ENCODE data around the gene CA5A.
"Not testable (repeated sequence)": the region's sequence is repeated elsewhere in the genome, so short reads cannot be mapped to it uniquely, and the experiment has no call there.

The CA5A gene

DNA sequence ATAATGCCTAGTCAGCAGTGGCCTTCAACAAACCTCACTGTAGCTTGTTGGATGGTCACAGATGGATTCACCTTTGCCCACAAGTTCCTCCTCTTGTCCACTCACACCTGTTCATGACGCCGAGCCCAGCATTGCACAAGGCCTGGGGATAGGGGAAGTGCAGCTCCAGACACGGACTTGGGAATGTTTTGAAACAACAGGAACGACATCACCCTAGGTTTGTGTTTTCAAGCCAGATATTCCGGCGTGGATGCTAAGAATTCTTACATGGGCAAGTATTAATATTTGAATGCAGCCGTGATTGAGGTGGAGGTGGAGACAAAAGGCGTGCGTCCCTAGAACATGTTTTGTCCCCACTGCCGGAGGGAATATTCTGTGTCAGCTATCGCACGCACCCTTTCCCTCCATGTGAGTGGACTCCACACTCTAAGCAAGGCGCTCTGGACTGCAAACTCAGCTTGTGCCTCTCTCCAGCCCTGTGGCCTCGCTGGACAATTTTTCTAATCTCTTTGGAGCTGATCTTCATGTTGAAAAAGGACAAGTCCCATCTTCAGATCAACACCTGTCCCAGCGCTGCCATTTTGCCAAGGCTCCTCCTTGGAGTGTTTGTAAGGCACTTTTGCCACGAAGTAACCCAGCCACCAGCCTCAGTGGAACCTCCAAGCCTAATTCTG lies 12.9 kb upstream of the CA5A start:
- DNase-seq (ENCODE audit: low read depth in 2 of 2, low spot score in 1 of 2): no peak

DNA sequence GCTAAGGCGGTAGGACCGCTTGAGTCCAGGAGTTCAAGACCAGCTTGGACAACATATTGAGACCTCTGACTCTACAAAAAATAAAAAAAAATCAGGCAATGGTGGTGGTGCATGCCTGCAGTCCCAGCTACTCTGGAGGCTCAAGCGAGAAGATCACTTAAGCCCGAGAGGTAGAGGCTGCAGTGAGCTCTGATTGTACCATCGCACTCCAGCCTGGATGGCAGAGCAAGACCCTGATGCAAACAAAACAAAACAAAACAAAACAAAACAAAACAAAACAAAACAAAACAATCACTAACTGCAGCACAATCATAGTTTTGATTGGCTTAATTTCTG lies 12.4 kb upstream of the CA5A start:
- DNase-seq (ENCODE audit: low read depth in 2 of 2, low spot score in 1 of 2): no peak

DNA sequence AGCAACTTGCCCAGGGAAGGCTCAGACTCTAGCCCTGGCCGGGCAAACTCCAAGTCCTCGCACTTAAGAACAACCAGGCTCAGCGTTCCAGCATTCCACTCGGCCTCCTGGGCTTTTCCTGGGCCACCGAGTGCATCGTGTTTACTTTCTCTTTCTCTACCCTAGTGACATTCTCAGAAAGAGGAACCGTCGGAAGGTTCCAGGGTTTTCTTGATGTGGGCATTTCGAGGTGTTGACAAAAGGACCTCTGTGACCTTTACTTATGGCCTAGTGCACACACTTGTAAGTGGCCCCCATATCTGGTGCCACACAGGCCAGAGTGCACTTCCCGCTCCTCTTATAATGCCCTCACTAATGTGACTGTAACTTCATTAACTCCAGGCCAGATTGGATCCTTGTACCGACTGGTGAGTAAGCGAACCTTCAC lies 11.8 kb upstream of the CA5A start:
- no peak for DNase-seq (ENCODE audit: low read depth in 2 of 2, low spot score in 1 of 2)

DNA sequence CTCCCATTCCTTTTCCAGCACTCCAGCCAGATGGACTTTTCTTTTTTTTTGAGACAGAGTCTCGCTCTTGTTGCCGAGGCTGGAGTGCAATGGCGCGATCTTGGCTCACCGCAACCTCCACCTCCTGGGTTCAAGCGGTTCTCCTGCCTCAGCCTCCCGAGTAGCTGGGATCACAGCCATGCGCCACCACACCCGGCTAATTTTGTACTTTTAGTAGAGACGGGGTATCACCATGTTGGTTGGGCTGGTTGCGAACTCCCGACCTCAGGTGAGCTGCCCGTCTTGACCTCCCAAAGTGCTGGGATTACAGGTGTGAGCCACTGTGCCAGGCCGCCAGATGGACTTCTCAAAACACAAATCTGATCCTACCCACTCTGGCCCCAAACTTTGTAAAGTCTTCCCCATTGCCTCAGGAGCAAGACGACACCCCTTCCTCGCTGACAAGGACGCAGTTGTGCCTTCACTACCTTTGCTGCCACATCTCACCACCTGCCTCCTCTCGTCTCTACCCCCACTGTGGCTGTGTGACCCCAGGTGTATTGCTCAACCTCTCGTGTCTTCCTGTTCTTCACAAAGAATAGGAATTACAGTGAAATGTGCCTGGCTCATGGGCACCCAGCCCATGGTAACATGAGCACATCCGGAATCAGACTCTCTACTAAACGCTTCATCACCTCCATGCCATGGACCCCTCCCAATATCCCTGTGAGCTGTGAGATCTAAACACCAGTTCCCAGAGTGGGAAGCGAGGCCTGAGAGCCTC lies 11.2 kb upstream of the CA5A start:
- no peak for DNase-seq (ENCODE audit: low read depth in 2 of 2, low spot score in 1 of 2)

DNA sequence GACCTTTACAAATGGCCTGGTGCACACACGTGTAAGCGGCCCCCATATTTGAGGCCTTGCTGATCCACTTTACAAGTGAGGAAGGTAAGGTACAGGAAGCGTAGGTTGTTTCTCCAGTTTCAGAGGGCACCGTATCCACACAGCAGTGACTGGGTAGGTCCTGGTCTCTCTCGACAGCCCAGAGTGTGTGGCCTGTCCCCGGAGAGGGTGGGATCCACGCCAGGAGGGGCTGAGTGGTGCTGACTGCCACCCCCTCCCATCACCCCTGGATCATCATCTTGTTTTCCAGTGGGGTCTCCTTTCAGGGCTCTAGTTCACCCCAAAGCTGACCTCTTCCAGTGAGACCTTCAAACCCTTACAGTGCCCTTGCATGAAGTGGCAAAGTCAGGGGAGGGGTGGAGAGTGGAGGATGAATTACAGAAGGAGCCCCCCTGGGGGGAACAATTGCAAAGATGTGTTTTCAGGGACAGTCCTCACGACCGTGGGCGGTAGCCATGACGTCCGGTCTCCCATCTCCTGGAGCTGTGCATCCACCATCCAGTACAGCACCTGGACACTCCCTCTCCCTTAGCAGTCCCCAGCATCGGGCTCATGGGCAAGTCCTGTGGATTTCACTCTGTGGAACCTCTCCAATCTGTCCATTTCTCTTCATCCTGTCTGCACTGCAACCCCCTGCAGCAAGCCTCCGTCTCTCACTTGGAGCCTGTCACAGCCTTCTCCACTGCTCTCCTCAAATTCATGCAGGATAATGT lies 10.4 kb upstream of the CA5A start:
- DNase-seq (ENCODE audit: low read depth in 2 of 2, low spot score in 1 of 2): no peak

DNA sequence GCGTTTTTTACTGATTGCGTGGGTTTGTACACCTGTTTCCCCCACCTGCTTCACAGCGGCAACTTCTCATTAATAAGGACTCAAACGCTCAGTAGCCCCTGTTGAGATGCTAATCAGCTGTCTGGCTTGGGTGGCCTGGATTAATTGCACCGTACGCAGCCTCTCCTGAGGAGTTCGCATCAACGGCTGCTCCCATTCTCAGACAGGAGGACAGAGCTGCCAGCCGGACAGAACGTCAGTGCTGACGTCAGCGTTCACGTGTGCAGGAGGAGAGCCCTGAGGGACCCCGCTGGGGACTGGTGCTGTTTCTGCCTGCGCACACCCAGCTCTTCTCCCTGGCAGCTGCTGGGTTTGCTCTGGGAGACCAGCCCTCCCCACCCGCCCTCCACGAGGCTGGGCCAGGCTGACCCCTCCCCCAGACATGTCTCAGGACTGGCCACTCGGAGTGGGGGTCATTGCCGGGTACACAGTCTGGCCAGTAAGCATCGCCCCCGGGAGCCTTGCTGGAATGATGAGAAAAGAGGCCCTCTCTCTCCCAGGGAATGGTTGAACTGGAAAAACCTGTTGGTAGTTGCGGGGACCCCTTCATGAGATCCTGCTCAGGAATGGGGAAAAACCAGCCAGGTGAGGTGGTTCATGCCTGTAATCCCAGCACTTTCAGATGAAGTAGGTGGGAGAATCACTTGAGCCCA lies 9.2 kb upstream of the CA5A start:
- DNase-seq (ENCODE audit: low read depth in 2 of 2, low spot score in 1 of 2): no peak

DNA sequence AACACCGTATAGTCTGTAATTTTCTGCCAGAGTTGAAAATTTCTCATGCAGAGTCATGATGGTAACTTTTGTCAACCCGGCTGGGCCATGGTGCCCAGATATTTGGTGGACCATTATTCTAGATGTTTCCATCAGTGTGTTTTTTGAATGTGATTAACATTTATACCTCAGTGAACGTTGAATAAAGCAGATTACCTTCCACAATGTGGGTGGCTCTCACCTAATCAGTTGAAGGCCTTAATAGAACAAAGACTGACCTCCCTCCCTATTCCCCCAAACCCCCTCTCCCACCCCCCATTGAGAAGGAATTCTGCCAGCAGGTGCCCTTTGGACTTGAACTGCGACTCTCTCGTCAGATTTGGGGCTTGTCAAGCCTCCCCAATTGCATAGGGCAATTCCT lies 6.4 kb upstream of the CA5A start:
- no peak for DNase-seq (ENCODE audit: low read depth in 2 of 2, low spot score in 1 of 2)

DNA sequence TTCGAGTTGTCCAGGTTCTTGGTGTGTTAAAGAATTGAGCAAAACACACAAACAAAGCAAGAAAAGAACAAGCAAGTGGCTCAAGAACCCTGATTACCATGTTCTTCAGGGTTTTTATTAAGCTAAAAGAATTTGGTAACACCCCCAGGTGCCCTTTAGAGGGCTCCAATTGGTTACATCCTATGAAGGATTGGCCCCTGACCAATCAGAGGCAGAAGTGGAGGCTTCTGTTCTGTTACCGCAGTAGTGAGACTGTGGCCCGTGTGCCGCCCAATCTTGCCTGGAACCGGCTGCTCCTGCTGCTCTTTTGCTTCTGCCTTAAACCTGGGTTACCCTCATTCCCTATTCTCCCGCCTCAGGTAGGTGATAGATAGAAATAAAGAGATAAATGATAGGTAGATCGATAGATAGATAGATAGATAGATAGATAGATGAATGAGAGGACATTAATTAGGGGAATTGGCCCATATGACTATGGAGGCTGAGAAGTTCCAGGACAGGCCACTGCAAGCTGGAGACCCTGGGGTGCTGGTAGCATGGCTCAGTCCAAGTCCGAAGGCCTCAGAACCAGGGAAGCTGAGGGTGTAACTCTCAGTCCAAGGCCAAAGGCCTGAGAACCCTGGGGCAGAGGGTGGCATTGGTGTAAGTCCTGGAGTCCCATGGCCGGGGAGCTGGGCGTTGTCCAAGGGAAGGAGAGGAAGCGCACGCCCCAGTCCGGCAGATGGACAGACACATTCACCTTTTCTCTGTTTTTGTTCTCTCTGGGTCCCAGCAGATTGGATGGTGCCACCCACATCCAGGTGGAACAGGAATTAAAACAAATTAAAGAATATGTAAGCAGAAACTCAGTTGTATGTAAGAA lies 3.5 kb upstream of the CA5A start:
- DNase-seq (ENCODE audit: low read depth in 2 of 2, low spot score in 1 of 2): no peak

DNA sequence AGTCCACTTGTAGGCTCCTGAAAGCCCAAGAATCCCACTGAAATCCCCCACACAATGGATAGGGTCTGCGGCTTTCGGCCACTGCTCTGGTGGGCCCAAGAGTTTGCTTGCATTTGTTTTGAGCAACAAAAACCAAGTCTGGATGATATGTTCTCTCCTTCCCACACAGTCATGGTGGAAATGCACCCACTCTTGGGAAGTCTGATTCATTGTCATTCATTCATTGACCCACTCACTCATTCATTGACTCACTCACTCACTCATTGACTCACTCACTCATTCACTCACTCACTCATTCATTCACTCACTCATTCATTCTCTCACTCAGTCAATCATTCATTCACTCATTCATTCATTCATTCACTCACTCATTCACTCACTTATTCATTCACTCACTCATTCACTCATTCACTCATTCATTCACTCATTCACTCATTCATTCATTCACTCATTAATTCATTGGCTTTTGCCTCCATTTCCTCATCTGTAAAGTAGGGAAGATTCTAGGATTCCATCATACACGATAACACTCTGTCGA lies 2.2 kb upstream of the CA5A start:
- no peak for DNase-seq (ENCODE audit: low read depth in 2 of 2, low spot score in 1 of 2)

DNA sequence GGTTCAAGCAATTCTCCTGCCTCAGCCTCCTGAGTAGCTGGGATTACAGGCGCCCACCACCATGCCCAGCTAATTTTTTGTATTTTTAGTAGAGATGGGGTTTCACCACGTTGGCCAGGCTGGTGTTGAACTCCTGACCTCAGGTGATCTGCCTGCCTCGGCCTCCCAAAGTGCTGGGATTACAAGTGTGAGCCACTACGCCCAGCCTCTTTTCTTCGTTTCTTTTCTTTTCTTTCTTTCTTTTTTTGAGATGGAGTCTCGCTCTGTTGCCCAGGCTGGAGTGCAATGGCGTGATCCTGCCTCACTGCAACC lies 858 bp upstream of the CA5A start:
- not testable (repeated sequence) for DNase-seq (ENCODE audit: low read depth in 2 of 2, low spot score in 1 of 2)

DNA sequence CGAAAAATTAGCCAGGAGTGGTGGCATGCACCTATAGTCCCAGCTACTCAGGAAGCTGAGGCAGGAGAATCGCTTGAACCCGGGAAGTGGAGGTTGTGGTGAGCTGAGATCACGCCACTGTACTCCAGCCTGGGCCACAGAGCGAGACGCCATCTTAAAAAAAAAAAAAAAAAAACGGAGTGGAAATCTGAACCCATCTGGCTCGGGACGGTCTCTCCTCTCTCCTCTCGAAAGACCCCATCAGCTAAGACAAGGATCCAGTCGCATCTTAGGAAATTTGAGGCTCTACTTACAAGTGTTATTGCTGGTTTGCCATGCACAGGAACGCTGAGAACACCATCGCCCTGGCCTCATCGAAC lies 334 bp downstream of the CA5A start:
- DNase-seq (ENCODE audit: low read depth in 2 of 2, low spot score in 1 of 2): not testable (repeated sequence)

DNA sequence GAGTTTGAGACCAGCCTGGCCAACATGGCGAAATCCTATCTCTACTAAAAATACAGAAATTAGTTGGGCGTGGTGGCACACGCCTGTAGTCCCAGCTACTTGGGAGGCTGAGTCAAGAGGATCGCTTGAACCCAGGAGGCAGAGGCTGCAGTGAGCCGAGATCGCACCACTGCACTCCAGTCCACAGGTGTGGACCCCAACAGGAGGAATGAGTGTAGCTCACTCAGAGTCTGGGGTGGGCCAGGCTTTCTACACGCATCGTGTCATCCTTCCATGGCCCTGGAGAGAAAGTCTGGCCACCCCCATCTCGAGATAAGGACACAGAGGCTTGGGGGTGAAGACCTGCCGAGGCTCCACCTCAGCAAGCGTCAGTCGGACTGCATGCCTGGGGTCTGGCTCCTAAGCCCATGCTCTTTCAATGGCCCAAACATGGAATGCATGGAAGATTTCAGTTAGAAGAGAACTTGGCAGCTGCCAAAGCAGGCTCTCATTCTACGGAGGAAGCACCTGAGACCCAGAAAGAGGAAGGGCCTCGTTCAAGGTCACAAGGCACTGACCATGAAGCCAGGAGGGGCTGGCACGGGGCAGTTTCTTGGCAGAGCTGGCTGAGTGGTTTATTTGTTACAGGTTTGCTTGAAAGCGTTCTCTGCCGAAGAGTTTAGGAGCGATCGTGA lies 1.4 kb downstream of the CA5A start:
- not testable (repeated sequence) for DNase-seq (ENCODE audit: low read depth in 2 of 2, low spot score in 1 of 2)

DNA sequence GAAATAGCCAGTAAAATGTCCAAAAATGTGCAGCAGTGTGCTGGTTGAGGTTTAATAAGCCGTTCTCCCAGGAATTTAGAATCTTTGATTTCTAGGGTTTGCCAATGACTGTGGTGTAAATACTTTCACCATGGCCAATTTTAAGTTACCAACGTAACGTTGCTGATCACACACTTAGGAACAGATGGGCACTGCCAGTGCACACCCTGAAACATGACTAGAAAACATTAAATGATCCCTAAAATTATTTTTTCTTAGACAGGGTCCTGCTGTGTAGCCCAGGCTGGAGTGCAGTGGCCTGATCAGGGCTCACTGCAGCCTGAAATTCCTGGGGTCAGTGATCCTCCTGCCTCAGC lies 3.2 kb downstream of the CA5A start:
- no peak for DNase-seq (ENCODE audit: low read depth in 2 of 2, low spot score in 1 of 2)

DNA sequence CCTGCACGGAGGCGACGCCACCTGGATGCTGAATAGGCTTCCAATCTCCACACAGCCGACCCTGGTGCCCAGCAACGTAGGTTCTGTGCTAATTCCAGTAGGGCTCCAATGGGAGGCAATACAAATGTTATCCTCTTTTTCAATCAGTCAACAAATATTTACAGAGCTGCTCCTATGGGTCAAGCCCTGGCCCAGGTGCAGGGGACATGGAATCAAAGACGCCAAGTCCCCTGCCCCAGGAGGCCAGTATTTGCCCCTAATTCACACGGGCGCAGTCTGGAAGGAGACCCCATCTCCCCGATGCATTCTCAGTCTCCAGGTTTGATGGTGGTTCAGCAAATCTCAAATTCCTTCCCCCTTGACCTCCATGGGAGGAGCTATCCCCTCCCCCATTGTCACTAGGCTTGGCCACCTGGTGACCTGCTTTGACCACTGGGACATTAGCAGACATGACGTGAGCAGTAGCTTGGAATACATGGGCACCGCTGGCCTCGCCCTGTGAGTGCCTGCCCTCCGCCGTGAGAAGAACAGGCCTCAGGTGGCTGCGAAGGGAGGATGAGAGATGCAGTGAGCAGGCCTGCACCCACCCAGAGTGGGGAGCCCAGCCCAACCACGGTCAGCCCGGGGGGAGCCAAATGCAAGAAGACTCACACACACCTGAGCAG lies 3.7 kb downstream of the CA5A start:
- DNase-seq (ENCODE audit: low read depth in 2 of 2, low spot score in 1 of 2): not testable (repeated sequence)

DNA sequence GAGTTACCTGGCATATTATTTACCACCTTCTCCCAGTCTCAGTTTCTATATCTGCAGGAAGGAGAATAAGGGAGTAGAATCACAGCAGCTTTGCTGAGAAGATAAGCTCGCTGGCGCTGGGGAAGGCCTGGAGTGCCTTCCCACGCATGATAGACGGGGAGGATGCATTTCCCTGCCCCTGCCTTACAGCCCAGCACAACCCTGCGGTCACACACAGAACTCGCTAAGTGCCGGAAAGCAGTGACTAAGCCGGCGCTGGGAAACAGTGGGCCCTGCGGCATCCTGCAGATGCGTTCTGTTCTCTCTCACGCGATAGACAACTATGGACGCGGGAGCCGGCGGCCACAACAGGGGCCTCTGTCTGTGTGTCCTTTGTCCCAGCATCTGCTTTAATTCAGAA lies 4.8 kb downstream of the CA5A start:
- DNase-seq (ENCODE audit: low read depth in 2 of 2, low spot score in 1 of 2): no peak

DNA sequence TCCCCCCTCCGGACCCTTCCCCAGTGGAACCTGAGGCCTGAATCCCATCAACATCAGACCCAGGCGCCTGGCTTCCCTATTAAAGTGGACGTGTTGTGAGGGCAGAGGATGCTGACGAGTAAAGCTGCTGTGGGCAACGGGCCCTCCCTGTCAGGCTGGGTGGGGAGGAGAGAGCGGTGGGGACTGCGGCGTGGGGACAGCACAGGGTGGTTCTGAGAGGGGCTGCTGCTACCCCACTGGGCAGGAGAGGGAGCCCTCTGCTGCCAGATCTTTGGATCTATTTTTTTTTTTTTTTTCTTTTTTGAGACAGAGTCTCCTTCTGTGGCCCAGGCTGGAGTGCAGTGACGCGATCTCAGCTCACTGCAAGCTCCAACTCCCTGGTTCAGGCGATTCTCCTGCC lies 5.9 kb downstream of the CA5A start:
- no peak for DNase-seq (ENCODE audit: low read depth in 2 of 2, low spot score in 1 of 2)

DNA sequence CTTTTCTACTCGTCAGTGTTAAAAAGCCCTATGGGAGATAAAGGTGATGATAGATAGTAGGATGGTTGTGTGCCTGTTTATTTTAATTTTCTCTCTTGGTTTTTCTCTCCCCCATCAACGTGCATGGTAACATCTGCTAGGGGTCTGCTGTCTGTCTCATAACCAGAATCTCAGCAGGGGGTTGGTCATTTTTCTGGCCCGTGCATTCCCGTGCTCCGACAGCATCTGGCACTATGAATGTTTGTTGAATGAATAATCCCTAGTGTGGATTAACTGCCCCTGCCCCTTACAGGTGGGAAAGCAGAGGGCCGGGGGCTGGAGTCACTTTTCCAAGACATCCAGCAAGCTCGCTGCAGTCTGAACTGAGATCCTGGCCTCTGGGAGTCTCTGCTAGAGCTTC lies 6.3 kb downstream of the CA5A start:
- no peak for DNase-seq (ENCODE audit: low read depth in 2 of 2, low spot score in 1 of 2)

DNA sequence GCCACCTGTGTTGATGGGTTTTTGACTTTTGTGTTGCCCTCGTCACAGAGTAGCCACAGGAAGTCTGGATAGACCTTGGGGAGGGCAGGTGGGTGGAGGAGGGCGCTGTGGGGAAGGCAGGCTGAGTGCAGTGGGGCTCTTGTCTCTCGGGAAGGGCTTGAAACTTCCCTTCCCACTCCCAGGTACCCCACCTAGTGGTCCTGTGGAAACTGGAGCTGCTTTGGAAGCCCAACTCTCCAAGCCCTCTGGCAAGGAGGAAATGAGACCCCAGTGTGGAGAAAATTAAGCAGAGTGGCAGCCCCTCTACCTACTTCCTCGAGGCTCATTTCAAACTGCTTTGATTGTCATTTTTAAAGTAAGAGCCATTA lies 9.2 kb downstream of the CA5A start:
- DNase-seq (ENCODE audit: low read depth in 2 of 2, low spot score in 1 of 2): no peak

DNA sequence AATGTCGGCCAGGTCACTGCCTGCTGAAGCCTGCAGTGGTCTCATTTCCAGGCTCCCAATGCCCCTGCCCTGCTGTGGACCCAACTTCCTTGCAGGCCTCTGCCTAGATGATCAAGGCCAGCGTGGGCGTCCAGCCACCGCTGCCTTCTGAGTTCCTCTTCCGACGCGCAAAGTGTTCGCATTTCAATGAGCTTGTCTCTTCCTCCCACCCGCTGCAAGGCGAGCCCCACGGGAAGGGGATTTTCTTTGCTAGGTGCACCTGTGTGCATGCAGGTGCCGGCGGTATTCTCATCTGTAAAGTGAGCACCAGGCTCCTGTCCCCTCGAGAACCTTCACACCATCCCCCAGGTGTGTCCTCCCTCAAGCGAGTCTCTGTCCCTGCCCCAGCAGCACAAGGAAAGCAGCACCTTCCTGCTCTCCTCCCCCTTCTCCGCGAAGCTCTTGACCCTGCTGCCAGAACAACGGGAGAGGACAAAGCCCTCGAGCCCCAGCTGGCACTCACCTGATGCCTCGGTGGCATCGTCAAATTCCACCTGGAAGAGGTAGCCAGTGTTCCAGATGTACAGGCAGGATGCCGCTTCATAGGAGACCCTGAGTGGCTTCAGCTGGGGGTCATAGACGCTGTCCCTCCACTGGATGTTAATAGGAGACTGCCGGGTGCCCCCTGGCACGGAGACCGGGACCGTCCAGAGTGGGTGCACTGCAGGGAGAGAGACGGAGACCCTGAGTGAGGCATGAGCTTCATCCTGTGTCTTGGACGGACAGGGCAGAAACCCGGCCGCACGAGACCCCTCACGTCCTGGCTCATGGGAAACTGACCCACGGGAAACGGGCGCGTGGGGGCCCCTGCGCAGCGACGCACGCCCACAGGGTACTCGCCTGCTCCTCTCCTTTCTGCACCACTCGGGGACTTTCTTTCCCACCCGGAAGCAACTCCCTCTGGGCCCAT lies 9.8 kb downstream of the CA5A start:
- DNase-seq (ENCODE audit: low read depth in 2 of 2, low spot score in 1 of 2): no peak
